C1 segment of cervical spinal cord (tissue), 14 donors: ENCODE measurements around the gene CELF6.

Experiments
- DNase-seq, 14 donors: peaks; one replicate each; lab custom pipeline; 2025; lab: John Stamatoyannopoulos, UW

CELF6 gene

DNA sequence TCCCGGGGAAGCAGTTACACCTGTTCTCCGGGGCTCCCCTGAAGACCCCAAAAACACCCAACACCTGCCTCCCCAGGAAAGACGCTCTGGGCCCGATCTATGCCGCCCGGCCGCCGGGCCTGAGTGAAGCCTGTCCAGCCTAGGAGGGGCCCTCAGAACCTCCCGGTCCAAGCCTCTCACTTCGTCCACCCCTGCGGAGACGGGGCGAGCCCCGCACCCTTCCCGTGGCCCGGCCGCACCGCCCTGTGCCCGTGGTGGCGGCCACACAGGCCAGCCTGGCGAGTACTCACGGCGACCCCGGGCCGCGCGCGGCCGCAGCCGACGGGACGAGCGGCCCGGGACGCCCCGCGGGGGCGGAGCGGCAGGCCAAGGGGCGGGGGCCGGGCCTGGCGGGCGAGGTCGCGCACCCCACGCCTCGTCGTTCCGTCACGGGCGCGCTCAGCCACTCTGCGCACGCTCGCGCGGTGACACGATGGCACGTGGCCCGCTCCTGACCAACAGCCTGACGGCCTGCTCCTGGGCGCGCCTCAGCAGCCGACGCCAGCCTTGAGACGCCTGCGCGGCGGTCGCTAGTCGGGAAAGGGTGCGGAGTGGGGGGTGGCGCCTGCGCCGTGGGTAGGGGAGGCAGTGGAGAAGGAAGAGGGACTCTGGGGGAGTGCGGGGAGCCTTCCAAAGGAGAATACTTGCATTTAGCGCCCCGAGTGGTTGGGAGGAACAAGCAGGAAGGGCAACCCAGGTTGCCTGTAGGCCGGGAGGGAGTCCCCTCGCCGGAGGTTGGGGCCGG lies 47.6 kb downstream of the CELF6 start, which contains the start of gene PARP6:
PARP6 (minus strand) TSS at position 342 of the 784 bp plus-strand sequence. CDS start 5,077 bp downstream, outside the sequence.
- DNase-seq: peak; percentile 88 to 100 (median 98)

DNA sequence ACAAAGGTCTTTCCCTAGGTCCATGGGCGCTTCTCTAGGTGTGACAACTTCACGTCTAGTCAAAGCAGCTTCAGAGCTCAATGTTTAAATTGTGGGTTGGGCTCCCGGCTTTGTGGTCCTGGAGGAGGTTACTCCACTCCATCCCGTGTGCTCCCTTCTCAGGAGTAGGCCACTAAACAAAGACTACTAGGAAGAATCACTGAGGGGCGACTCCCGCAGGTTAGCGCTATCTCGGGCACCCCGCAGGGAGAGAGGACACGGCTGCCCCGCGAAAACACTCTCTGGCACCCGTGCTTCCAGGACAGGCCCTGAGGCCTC lies 48.1 kb downstream of the CELF6 start:
- DNase-seq: peak in 1 of 14 donors; percentile 49

DNA sequence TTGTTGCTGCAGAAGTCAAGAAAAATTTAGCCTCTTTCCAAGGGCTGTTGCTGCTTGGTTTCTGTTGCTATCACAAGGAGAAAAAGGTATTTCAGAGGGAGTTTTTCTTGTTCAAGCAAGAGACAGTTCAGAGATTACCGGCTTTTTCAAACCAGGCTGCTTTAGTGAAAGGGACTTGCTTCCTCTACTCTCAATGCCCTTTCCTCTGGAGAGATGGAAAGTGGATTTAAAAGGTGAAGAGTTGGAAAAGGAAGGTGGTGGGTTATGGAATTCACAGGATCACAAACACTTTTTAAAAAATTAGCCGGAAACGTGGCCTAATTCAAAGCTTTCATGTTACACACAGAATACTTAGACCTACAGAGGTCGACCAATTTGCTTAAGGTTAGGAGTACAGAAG lies 48.7 kb downstream of the CELF6 start:
- DNase-seq: no peak

DNA sequence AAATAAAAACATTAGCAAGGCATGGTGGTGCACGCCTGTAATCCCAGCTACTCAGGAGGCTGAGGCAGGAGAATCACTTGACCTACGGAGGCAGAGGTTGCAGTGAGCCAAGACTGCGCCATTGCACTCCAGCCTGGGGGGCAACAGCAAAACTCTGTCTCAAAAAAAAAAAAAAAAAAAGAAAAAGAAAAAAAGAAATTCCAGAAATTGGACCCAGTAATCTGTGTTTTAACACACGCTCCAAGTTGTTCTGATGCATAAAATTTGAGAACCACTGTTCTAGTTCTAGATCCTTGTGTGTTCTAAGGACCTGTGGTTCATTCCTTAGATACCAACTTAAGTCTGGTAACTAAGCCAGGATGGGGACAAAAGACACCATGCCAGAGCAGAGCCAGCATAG lies 50.2 kb downstream of the CELF6 start:
- no peak for DNase-seq

DNA sequence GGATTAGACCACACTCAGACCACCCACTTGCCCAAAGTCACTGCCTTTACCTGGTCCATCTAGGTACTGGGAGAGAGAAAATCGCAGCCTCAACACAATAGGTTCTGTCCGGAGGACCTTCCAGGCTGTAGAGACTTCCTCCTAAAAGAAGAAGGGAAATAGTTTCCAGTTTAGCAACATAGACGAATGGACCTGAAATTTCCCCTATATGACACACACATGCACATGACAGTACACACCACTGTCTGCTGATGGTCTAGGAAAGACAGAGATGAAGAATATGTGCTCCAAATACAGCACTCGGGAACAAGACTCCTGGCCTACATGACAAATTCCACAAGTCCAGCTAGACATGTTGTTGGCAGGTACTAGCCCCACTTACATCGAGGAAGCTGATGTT lies 54.9 kb downstream of the CELF6 start:
- no peak for DNase-seq

DNA sequence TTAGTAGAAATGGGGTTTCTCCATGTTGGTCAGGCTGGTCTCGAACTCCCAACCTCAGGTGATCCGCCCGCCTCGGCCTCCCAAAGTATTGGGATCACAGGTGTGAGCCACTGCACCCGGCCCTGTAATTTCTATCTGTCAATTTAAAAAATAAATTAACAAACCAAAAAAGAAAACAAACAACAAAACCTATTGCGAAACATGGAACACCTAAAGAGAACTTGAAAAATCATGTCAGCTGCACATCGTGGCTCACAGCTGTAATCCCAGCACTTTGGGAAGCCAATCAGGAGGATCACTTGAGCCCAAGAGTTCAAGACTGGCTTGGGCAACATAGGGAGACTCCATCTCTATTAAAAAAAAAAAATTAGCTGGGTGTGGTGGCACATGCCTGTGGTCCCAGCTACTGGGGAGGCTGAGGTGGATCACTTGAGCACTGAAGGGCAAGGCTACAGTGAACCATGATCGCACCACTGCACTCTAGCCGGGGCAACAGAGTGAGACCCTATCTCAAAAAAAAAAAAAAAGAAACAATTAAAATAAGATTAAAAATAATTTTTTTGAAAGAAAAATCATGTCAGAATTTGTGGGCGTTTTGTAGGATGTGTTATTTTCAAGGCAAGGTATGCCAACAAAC lies 67.2 kb downstream of the CELF6 start:
- DNase-seq: no peak

DNA sequence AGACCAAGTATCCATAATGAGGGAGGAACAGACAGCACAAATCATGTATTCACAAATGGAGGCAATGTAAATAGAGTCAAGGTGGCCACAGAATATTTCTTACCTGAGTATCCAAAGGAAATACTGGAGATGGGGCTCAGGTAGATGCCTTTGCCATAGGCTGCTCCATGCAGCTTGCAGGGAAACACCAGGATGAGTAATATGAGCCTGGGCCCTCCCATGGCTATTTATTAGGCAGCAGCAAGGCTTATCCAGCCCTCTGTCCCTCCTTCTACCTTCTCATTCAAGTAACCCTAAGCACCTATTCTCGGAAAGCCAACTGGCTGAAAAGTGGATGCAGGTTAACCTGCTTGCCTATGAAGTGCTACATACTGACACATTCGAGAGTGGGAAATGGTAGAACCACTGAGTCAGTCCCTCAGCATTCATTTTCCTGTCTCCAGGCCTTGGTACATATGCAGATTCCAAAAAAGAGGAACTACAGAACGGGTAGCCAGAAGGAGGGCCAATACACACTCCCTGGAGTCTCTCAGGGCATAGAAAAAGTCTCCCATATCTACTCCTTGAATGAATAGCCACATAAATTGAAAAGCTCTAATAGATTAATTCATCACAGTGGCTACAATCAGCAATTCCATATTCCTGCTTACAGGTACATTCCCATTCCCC lies 70.7 kb downstream of the CELF6 start:
- DNase-seq: no peak

DNA sequence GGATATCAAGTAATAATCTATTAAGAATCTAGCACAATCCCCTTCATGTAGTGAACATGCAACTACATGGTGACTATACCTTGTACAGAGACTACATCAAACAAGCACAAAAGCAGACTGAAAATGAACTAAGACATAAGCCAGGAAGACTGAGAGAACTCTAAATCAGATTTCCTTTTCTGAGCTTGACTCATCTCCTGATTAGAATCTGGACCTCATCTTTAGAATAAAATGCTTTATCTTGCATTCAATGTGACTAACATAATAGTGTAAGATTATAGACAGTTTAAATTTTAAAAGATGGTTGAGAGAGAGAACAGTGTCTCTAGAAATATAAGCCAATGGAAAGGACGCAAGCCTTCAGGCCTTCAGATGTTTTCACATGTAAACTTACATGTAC lies 71.4 kb downstream of the CELF6 start:
- no peak for DNase-seq

DNA sequence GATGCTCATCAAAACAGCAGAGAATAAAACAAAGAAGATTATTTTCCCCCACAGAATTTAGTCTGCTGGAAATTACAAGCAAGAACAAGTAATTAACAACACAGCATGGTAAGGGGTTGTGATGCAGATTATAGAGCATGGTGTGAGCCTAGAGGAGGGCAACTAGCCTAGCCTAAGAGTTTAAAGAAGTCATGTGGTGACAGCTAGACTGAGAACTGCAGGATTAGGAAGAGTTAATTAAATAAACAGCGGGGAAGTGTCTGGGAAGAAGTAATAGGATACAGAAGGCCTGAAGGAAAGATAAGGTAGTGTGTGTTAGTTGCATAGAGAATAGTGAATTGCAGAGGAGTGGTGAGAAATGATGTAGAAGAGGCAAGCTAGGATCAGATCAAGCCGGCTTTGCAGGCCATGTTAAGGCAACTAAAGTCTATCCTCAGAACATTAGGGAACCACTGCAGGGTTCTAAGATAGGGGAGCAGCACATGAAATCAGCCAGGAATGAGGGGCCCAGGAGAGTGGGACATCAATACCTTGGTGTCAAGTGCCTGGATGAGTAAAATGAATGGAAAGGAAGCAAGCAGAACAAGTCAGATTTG lies 77.1 kb downstream of the CELF6 start:
- DNase-seq: no peak

DNA sequence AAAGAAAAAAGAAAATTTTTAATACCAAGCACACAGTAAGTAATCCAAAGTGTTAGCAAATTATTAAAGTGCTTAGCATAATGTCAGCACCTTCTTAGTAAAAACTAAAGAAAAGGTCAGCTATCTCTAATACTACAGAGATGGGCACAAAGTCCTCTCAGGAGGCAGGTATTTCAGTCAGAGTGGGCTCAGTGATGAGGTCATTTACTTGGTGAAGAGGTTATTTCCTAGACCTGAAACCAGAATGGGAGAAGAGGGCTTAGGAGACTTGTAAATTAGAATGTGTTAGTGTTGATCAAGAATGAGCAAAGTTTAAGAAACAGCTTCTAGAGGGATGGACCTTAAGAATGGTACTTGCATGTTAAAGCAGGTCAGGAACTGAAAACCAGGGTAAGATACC lies 80.3 kb downstream of the CELF6 start:
- DNase-seq: no peak

DNA sequence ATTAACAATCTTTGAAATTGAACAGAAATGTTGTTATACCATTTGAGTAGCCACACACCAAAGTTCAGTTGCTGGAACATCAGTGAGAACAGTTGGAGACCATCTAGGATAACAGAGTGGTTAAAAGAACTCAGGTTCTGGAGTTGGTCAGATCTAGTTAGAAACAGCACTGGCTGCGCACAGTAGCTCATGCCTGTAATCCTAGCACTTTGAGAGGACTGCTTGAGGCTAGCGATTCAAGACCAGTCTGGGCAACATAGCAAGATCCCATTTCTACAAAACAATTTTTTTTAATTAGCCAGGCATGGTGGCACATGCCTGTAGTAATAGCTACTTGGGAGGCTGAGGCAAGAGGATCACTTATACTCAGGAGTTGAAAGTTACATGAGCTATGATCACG lies 81.4 kb downstream of the CELF6 start:
- DNase-seq: no peak

DNA sequence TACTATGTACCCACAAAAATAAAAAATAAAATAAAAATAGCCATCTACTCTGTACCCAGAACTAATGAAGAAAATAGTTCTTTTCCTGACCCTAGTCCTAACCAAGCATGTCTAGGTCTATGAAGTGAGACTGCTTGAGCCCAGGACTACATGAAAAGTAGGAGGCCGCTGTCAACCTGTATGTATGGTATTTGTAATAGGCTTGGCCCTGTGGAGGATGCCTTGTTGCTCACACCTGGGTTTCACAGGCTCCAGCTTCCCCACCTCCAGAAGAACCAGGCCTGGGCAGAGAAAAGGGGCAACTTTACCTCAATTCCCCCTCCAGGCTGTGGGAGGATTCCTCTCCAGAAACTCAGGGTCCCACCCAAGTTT lies 82.1 kb downstream of the CELF6 start:
- no peak for DNase-seq

DNA sequence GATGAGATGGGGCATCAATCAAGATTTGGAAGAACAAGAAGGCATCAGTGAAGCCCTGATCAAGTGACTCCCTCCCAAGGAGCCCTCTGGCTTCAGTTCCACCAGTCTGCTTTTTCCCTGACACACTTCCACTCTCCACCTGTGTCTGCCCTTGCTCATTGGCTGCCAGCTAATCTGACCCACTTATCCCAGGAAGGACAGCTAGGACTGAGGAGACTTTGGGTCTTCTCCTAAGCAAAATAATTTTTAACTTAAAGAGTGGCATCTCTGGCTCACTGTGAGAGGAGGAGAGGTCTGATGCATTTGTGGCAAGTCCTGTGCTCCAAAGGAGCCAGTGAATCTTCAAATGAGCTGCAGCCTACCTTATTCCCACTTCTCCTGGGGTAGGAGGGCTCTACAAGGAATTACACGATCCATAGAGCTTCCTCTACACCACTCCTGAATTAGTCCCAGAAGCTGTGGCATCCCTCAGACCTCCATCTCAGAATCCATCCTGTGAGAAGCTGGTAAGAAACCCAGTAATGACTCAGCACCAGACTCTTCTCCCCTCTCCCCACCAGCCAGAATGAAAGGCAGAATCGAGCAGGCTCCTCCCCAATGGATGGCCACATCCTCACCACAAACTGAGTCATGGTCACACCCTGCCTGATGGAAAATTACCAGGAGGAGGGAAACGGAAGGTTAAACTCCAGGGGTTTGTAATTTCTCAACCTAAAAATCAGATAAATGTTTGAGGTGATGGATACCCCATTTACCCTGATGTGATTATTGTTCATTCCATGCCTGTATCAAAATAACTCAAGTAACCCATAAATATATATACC lies 82.7 kb downstream of the CELF6 start:
- DNase-seq: peak in 3 of 14 donors; percentile 1 to 37 (median 26)

DNA sequence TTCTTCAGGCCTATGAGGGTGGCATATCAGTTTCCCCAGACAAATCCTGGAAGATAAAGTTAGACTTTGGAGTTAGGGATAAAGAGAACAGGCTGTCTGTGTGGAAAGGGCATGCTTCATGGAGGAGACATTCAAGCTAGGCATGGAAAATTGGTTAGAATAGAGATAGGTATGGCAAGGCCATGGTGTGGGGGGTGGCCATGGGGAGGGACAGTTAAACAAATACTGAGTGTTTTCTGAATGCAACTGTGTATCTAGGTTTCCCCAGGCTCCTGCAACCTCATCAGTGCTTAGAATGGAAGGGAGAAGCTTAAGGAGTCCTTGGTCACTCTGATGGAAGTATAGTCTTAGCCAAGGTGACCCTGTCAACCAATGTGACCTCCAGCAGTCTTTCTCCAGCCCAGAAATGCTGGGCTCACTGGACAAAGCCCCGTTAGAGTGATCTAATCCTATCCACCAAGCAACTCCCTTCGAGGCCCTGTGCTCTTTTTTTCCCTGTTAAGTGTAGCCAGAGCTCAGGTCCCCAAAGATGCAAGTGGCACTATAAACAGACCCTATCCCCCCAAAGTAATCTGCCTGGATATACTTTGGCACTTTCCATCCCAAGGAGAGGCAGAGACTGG lies 83.5 kb downstream of the CELF6 start:
- DNase-seq: no peak

DNA sequence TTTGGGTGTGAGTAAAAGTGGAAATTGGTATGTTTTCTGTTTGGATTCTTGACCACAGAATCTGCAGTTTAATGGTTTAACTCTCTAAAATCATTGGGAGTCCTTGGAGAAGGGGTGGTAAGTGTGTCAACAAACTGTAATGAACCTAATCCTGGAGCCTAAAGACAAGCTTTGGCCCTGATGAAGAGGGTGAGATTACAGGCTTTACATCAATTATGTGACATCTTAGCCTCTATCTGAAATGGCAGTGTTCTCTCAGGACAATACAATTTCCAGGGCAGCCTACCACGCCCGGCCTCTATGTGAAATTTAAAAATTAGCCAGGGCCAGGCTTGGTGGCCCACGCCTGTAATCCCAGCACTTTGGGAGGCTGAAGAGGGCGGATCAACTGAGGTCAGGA lies 84.7 kb downstream of the CELF6 start:
- DNase-seq: no peak
